HepG2 (cell line): Measurements from ENCODE around the gene PTGER3. TPM values are rescaled to one million over a fixed set of nuclear protein-coding genes. Genes with fewer than 3 reads are reported as not detected.

Experiments used
- NFAT5 ChIP-seq: sonication (generic); formaldehyde crosslinking; IDR thresholded peaks from 2 replicates; pipeline ENCODE4 v1.4.0; 2020; ENCODE audit warnings: missing genetic modification reagents
- PAF1 ChIP-seq: IDR thresholded peaks from 2 replicates; pipeline ENCODE4 v1.6.1; 2016; ENCODE audit warnings: missing genetic modification reagents, missing compliant biosample characterization
- RCOR2 ChIP-seq: IDR thresholded peaks from 2 replicates; pipeline ENCODE4 v1.6.1; 2016; ENCODE audit warnings: missing biosample characterization, missing genetic modification reagents
- SP140L ChIP-seq: sonication (generic); formaldehyde crosslinking; IDR thresholded peaks from 2 replicates; pipeline ENCODE4 v1.4.0; 2020; ENCODE audit warnings: missing genetic modification reagents, borderline replicate concordance
- ZFP82 ChIP-seq: sonication (generic); formaldehyde crosslinking; IDR thresholded peaks from 2 replicates; pipeline ENCODE4 v1.5.1; 2020; ENCODE audit warnings: mild to moderate bottlenecking, missing genetic modification reagents, borderline replicate concordance
- ZFP90 ChIP-seq: sonication (generic); formaldehyde crosslinking; IDR thresholded peaks from 2 replicates; pipeline ENCODE4 v1.8.0; 2022; ENCODE audit warnings: missing genetic modification reagents, mild to moderate bottlenecking, inconsistent platforms, borderline replicate concordance
- ZKSCAN8 ChIP-seq: IDR thresholded peaks from 2 replicates; pipeline ENCODE4 v1.6.1; 2016; ENCODE audit warnings: borderline replicate concordance, missing genetic modification reagents, missing compliant biosample characterization
- ZNF850 ChIP-seq: sonication (generic); formaldehyde crosslinking; conservative IDR thresholded peaks from 2 replicates; pipeline ENCODE4 v1.9.0; 2021; ENCODE audit warnings: mild to moderate bottlenecking, missing genetic modification reagents
- polyA plus RNA-seq, 8 experiments: library from polyadenylated mRNA; depleted of rRNA in 3 of 8; stranded (reverse) in 7 of 8; unstranded in 1 of 8; fragments of >200 nt; fragmentation: Illumina TruSeq in 4 of 8; extraction: Trizol in 4 of 8; gene quantifications; 2 replicates each; pipeline versions ENCODE4 v1.2.1 to v1.2.3, GENCODE V29; 2011 to 2016; ENCODE audit warnings: low read depth in 4 of 8, missing spikeins in 1 of 8, mixed read lengths in 1 of 8; ENCODE audit not compliant: insufficient read depth in 1 of 8
- total RNA-seq, 5 experiments: library from RNA; depleted of rRNA; stranded (reverse); fragments of >200 nt; fragmentation: Illumina TruSeq; extraction: Trizol; gene quantifications; 2 replicates each; pipeline ENCODE4 v1.2.3, GENCODE V29; 2016; ENCODE audit warnings: low read depth in 1 of 5
- TF ChIP-seq, protein P1 (sequence below): sonication (generic); formaldehyde crosslinking; IDR thresholded peaks from 2 replicates; pipeline ENCODE4 v1.5.1; 2020; ENCODE audit warnings: missing genetic modification reagents, mild to moderate bottlenecking, borderline replicate concordance

The PTGER3 gene
- total and polyA plus RNA-seq, 2 of the 13 experiments (the other 11 are each of a cell fraction or from before 2014, with no cell fraction given): 0.01 TPM; not detected in 1

- TF ChIP-seq, protein P1, sequence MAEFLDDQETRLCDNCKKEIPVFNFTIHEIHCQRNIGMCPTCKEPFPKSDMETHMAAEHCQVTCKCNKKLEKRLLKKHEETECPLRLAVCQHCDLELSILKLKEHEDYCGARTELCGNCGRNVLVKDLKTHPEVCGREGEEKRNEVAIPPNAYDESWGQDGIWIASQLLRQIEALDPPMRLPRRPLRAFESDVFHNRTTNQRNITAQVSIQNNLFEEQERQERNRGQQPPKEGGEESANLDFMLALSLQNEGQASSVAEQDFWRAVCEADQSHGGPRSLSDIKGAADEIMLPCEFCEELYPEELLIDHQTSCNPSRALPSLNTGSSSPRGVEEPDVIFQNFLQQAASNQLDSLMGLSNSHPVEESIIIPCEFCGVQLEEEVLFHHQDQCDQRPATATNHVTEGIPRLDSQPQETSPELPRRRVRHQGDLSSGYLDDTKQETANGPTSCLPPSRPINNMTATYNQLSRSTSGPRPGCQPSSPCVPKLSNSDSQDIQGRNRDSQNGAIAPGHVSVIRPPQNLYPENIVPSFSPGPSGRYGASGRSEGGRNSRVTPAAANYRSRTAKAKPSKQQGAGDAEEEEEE (CRISPR knock-in tag): no peak
- TF ChIP-seq PAF1 (no peak), SP140L (no peak), ZFP90 (CRISPR knock-in tag) (no peak), RCOR2 (CRISPR knock-in tag) (no peak), ZNF850 (CRISPR knock-in tag) (no peak), NFAT5 (no peak), ZKSCAN8 (CRISPR knock-in tag) (no peak), ZFP82 (CRISPR knock-in tag) (no peak)
- TF ChIP-seq, all 625 proteins: peak for 0
These were observed 42.1 kb upstream of the PTGER3 start (continued) for GRCh38 chr1:71089536-71090270.
